ENCODE measurements around the gene SYT1. TPM values are rescaled to one million over a fixed set of nuclear protein-coding genes. Genes with fewer than 3 reads are reported as not detected.

SYT1 gene
- total RNA-seq, 2 donors from 2014 or later: 1.3 to 1.9 TPM

DNA sequence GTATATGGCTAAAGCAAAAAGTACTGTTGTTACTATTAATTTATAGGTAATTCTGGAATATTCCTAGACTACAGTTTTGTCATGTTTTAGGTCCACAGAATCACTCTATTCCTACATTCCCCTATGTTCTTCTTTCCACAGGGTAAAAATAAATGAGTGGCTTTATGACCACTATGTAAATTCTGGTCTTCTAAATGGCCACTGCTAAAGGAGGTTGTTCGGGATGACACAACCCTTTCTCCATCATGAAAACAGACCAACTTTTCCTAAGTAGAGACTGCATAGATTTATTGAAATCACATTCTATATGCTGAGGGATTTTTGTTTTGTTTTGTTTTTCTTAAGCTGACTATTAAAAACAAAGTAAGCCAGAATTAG, 88.0 kb downstream of the SYT1 start:
- no peak overlapping the region for H3K27ac ChIP-seq
- no peaks in the 10 kb centered on the region for H3K9me3 ChIP-seq
- no peaks in the 10 kb centered on the region for H3K27me3 ChIP-seq (replicated peaks; ENCODE audit: insufficient read depth)
- H3K4me3 ChIP-seq: no peak overlapping the region
- DNase-seq (ENCODE audit: low spot score): no peak
- TF ChIP-seq, protein P1, sequence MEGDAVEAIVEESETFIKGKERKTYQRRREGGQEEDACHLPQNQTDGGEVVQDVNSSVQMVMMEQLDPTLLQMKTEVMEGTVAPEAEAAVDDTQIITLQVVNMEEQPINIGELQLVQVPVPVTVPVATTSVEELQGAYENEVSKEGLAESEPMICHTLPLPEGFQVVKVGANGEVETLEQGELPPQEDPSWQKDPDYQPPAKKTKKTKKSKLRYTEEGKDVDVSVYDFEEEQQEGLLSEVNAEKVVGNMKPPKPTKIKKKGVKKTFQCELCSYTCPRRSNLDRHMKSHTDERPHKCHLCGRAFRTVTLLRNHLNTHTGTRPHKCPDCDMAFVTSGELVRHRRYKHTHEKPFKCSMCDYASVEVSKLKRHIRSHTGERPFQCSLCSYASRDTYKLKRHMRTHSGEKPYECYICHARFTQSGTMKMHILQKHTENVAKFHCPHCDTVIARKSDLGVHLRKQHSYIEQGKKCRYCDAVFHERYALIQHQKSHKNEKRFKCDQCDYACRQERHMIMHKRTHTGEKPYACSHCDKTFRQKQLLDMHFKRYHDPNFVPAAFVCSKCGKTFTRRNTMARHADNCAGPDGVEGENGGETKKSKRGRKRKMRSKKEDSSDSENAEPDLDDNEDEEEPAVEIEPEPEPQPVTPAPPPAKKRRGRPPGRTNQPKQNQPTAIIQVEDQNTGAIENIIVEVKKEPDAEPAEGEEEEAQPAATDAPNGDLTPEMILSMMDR (IDR thresholded peaks at IDR 0.05): no peak
- no peak for ATAC-seq (ENCODE audit: insufficient number of reproducible peaks, low FRiP score, low read depth)
- H3K36me3 ChIP-seq: no peaks in the 10 kb centered on the region
- no peaks in the 10 kb centered on the region for H3K4me1 ChIP-seq (ENCODE audit: control insufficient read depth in 1 of 2, low read depth in 2 of 2)

DNA sequence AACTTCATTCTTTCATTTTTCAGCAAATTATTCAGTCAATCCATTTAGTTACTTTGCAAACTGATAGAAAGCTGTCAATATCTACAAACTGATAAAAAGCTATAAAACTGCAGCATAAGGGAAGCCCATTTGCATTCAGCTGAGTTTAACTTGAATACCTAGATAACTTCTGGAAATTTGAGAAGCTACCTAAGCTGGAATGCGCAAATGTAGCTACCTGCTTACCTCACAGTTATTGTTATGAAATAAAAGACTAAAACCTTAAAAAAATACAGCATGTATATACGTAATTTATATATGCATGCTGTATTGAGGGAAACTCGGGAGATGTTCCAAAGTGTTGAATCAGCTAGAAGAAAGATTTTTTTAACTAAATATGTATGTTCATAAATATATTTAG, 94.4 kb downstream of the SYT1 start:
- no peaks in the 10 kb centered on the region for H3K9me3 ChIP-seq
- TF ChIP-seq, protein P1 (IDR thresholded peaks at IDR 0.05): no peak
- H3K4me1 ChIP-seq (ENCODE audit: control insufficient read depth in 1 of 2, low read depth in 2 of 2): no peaks in the 10 kb centered on the region
- no peaks in the 10 kb centered on the region for H3K27me3 ChIP-seq (replicated peaks; ENCODE audit: insufficient read depth)
- DNase-seq (ENCODE audit: low spot score): no peak
- no peaks in the 10 kb centered on the region for H3K36me3 ChIP-seq
- no peak overlapping the region for H3K4me3 ChIP-seq
- H3K27ac ChIP-seq: no peak overlapping the region
- no peak for ATAC-seq (ENCODE audit: insufficient number of reproducible peaks, low FRiP score, low read depth)

DNA sequence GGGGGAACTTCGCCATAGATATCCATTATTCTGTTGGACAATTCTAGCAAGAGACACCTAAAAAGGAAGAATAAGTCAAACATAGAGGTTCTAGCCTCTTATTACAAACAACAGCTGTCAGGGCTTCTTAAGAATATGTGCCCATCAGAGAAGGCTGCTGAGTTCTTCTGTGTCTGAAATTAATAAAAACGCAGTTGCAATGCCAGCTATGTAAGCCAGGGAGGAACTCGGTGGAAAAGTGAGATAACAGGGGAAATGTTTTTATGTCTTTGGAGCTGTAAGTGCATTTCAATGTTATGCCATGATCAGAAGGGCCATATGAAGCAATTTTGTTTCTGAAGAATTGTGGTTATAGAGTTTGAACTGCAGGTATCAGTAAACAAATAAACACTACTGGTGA, 95.0 kb downstream of the SYT1 start:
- TF ChIP-seq, protein P1 (IDR thresholded peaks at IDR 0.05): no peak
- Histone ChIP-seq H3K4me3 (no peak overlapping the region), H3K36me3 (no peaks in the 10 kb centered on the region), H3K27me3 (replicated peaks; ENCODE audit: insufficient read depth) (no peaks in the 10 kb centered on the region), H3K9me3 (no peaks in the 10 kb centered on the region), H3K27ac (no peak overlapping the region), H3K4me1 (ENCODE audit: control insufficient read depth in 1 of 2, low read depth in 2 of 2) (no peaks in the 10 kb centered on the region)
- ATAC-seq (ENCODE audit: insufficient number of reproducible peaks, low FRiP score, low read depth) (no peak), DNase-seq (ENCODE audit: low spot score) (no peak)

DNA sequence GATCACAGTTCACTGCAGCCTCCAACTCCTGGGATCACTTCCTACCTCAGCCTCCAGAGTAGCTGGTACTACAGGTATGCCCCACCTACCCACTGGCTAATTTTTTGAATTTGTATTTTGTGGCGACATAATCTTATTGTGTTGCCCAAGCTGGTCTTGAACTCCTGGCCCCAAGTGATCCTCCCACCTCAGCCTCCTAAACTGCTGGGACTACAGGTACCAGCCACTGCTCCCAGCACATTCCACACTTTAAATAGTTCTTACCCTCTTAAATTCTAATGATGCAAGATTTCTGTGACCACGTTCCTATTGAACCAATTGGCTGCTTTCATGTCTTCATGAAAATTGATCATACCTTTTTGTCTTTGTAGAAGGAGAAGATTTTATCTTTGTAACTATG, 96.6 kb downstream of the SYT1 start:
- TF ChIP-seq, protein P1 (IDR thresholded peaks at IDR 0.05): no peak
- H3K4me3 ChIP-seq: no peak overlapping the region
- H3K27me3 ChIP-seq (replicated peaks; ENCODE audit: insufficient read depth): no peaks in the 10 kb centered on the region
- H3K9me3 ChIP-seq: no peaks in the 10 kb centered on the region
- no peak for ATAC-seq (ENCODE audit: insufficient number of reproducible peaks, low FRiP score, low read depth)
- no peak overlapping the region for H3K27ac ChIP-seq
- H3K36me3 ChIP-seq: no peaks in the 10 kb centered on the region
- DNase-seq (ENCODE audit: low spot score): no peak
- no peaks in the 10 kb centered on the region for H3K4me1 ChIP-seq (ENCODE audit: control insufficient read depth in 1 of 2, low read depth in 2 of 2)

DNA sequence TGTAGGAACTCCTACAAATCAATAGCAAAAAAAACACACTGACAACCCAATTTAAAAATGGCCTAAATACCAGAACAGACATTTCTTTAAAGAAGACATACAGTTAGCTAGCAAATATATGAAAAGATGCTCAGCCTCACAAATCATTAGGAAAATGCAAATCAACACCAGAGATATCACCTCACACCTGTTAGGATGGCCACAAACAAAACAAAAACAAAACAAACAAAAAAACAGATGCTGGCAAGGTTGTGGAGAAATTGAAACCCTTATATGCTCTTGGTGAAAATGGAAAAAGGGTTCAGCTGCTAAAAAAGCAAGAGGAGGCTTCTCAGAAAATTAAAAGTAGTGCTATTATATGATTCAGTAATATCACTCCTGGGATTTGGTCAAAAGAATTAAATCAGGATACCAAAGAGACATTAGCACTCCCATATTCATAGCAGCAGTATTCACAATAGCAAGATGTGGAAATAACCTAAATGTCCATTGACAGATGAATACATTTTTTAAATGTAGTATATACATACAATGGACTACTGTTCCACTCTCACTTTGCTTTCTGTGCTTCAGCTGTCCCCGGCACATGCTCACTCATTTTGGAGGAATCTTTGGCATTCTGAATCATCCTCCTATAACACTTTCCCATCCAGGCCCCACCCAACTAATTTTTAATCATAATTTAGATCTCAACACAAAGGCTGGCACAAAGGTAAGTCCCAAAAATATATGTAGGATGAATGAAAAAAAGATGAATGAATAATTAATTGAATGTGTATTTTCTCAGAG, 99.1 kb downstream of the SYT1 start:
- no peak for DNase-seq (ENCODE audit: low spot score)
- Histone ChIP-seq H3K4me3 (no peak overlapping the region), H3K36me3 (no peaks in the 10 kb centered on the region), H3K27ac (no peak overlapping the region), H3K27me3 (replicated peaks; ENCODE audit: insufficient read depth) (no peaks in the 10 kb centered on the region), H3K9me3 (no peaks in the 10 kb centered on the region), H3K4me1 (ENCODE audit: control insufficient read depth in 1 of 2, low read depth in 2 of 2) (no peaks in the 10 kb centered on the region)
- TF ChIP-seq, protein P1 (IDR thresholded peaks at IDR 0.05): no peak
- no peak for ATAC-seq (ENCODE audit: insufficient number of reproducible peaks, low FRiP score, low read depth)

All from thoracic aorta (tissue), 2 donors.